ENCODE results near the gene TMEM141.

DNA sequence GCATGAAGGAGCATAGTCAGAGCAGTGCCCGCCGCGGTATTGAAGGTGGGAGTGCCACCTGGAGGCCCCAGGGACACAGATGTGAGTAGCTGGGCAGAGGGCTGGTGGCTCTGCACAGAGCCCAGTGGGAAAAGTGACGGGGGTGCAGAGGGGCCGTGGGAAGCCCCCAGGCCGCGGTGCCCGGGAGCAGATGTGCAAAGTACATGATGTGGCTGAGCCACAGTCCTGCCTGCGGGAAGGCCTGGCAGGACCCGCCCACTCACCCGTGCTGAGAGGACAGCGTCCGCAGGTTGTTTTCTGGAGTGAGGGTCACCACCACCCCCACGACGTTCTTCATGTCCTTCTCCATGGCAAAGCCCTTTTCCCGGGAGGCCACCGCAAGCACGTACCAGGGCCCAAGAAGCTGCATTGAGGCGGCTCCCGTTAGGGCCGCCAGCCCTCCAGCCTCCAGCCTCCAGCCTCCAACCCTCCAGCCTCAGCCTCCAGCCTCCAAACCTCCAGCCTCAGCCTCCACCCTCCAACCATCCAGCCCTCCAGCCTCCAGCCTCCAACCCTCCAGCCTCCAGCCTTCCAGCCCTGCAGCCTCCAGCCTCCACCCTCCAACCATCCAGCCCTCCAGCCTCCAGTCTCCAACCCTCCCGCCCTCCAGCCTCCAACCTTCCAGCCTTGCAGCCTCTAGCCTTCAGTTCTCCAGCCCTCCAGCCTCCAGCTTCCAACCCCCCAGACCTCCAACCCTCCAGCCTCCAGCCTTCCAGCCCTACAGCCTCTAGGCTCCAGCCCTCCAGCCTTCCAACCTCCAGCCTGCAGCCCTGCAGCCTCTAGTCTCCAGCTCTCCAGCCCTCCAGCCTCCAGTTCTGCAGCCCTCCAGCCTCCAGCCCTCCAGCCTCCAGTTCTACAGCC is 43.7 kb upstream of the TMEM141 start:
- TF ChIP-seq POLR2A (IDR thresholded peaks at IDR 0.05) (no peak), POLR2AphosphoS5 (IDR thresholded peaks at IDR 0.05) (no peak)

All from suprapubic skin (tissue), 4 donors.